H9 (cell line): Measurements from ENCODE around the gene IGSF22. TPM values are rescaled to one million over a fixed set of nuclear protein-coding genes. Genes with fewer than 3 reads are reported as not detected.

Experiments
- DNase-seq: peaks from one replicate; pipeline ENCODE4 v3.0.0-alpha.2; 2017
- H2AFZ ChIP-seq: one replicate; pipeline ENCODE4 v1.6.1; 2013; ENCODE audit warnings: mild to moderate bottlenecking, low read length, control low read depth, moderate library complexity
- H2AK5ac ChIP-seq: 2 replicates; pipeline ENCODE4 v1.6.1; 2013; ENCODE audit warnings: low read length, control low read depth, mixed read lengths; ENCODE audit not compliant: insufficient read length
- H2BK120ac ChIP-seq: one replicate; pipeline ENCODE4 v1.6.1; 2013; ENCODE audit warnings: low read depth, mild to moderate bottlenecking, low read length, control low read depth, inconsistent platforms; ENCODE audit not compliant: poor library complexity, severe bottlenecking
- H2BK12ac ChIP-seq: 2 replicates; pipeline ENCODE4 v1.6.1; 2013; ENCODE audit warnings: low read length, control low read depth, mixed read lengths, low read depth; ENCODE audit not compliant: insufficient read length
- H2BK15ac ChIP-seq: 2 replicates; pipeline ENCODE4 v1.6.1; 2013; ENCODE audit warnings: low read depth, low read length, control low read depth
- H2BK20ac ChIP-seq: one replicate; pipeline ENCODE4 v1.6.1; 2013; ENCODE audit warnings: low read depth, mild to moderate bottlenecking, low read length, control low read depth, inconsistent platforms; ENCODE audit not compliant: poor library complexity, severe bottlenecking
- H2BK5ac ChIP-seq: 2 replicates; pipeline ENCODE4 v1.6.1; 2013; ENCODE audit warnings: low read length, control low read depth, mixed read lengths; ENCODE audit not compliant: insufficient read length
- H3K14ac ChIP-seq: 2 replicates; pipeline ENCODE4 v1.6.1; 2013; ENCODE audit warnings: low read length, control low read depth; ENCODE audit not compliant: insufficient read depth
- H3K18ac ChIP-seq: 2 replicates; pipeline ENCODE4 v1.6.1; 2013; ENCODE audit warnings: low read depth, mild to moderate bottlenecking, mixed read lengths, low read length, control low read depth; ENCODE audit not compliant: insufficient read length
- H3K23ac ChIP-seq: 2 replicates; pipeline ENCODE4 v1.6.1; 2013; ENCODE audit warnings: low read length, control low read depth, mixed read lengths, low read depth; ENCODE audit not compliant: insufficient read length
- H3K23me2 ChIP-seq: 2 replicates; pipeline ENCODE4 v1.6.1; 2013; ENCODE audit warnings: low read depth, mild to moderate bottlenecking, mixed read lengths, low read length, control low read depth; ENCODE audit not compliant: insufficient read length, poor library complexity, severe bottlenecking
- H3K27ac ChIP-seq: 2 replicates; pipeline ENCODE4 v1.5.1; 2013; ENCODE audit warnings: low read length, control low read depth, mixed read lengths, low read depth; ENCODE audit not compliant: insufficient read length
- H3K27me3 ChIP-seq: 2 replicates; pipeline ENCODE4 v1.6.1; 2013; ENCODE audit warnings: low read length, control low read depth, inconsistent platforms; ENCODE audit not compliant: insufficient read depth
- H3K4ac ChIP-seq: 2 replicates; pipeline ENCODE4 v1.6.1; 2013; ENCODE audit warnings: low read depth, mild to moderate bottlenecking, control low read depth, inconsistent platforms, low read length, moderate library complexity
- H3K4me1 ChIP-seq: 2 replicates; pipeline ENCODE4 v1.6.1; 2013; ENCODE audit warnings: low read length, control low read depth, inconsistent platforms; ENCODE audit not compliant: insufficient read depth
- H3K4me2 ChIP-seq: 2 replicates; pipeline ENCODE4 v1.6.1; 2013; ENCODE audit warnings: low read length, control low read depth, mixed read lengths; ENCODE audit not compliant: insufficient read length, insufficient read depth
- H3K56ac ChIP-seq: 2 replicates; pipeline ENCODE4 v1.6.1; 2013; ENCODE audit warnings: low read depth, mild to moderate bottlenecking, mixed read lengths, low read length, control low read depth; ENCODE audit not compliant: insufficient read length
- H3K79me1 ChIP-seq: 2 replicates; pipeline ENCODE4 v1.6.1; 2013; ENCODE audit warnings: low read depth, mild to moderate bottlenecking, moderate library complexity, low read length, control low read depth, inconsistent platforms; ENCODE audit not compliant: insufficient read depth, poor library complexity, severe bottlenecking
- H3K79me2 ChIP-seq: 2 replicates; pipeline ENCODE4 v1.6.1; 2013; ENCODE audit warnings: low read length, control low read depth, inconsistent platforms; ENCODE audit not compliant: insufficient read depth
- H3K9ac ChIP-seq: 2 replicates; pipeline ENCODE4 v1.6.1; 2013; ENCODE audit warnings: low read length, control low read depth, mixed read lengths; ENCODE audit not compliant: insufficient read length; ENCODE audit errors: extremely low read depth
- H3K9me3 ChIP-seq: one replicate; pipeline ENCODE4 v1.6.1; 2013; ENCODE audit warnings: low read depth, low read length, inconsistent platforms; ENCODE audit not compliant: control insufficient read depth
- H3T11ph ChIP-seq: one replicate; pipeline ENCODE4 v1.6.1; 2013; ENCODE audit warnings: mild to moderate bottlenecking, low read length, control low read depth, inconsistent platforms
- H4K20me1 ChIP-seq: one replicate; pipeline ENCODE4 v1.6.1; 2013; ENCODE audit not compliant: control insufficient read depth, insufficient read length, insufficient read depth
- H4K5ac ChIP-seq: 2 replicates; pipeline ENCODE4 v1.6.1; 2013; ENCODE audit warnings: low read depth, mild to moderate bottlenecking, mixed read lengths, low read length, control low read depth; ENCODE audit not compliant: insufficient read length
- H4K8ac ChIP-seq: replicated peaks from 2 replicates; pipeline ENCODE4 v1.6.1; 2013; ENCODE audit warnings: low read length, control low read depth, mixed read lengths, low read depth; ENCODE audit not compliant: insufficient read length
- H4K91ac ChIP-seq: 2 replicates; pipeline ENCODE4 v1.6.1; 2013; ENCODE audit warnings: low read depth, mild to moderate bottlenecking, moderate library complexity, mixed read lengths, low read length, control low read depth; ENCODE audit not compliant: insufficient read length
- H3K27ac Mint-ChIP-seq, 3 experiments: 2 replicates in 2 of 3; 3 replicates in 1 of 3; pipeline ENCODE4 v1.8.0; 2020 to 2021; ENCODE audit warnings: mixed read lengths in 3 of 3, mild to moderate bottlenecking in 1 of 3, moderate library complexity in 1 of 3
- H3K27me3 Mint-ChIP-seq: 2 replicates; pipeline ENCODE4 v1.8.0; 2021; ENCODE audit warnings: low read depth, mild to moderate bottlenecking, moderate library complexity, mixed read lengths
- H3K36me3 Mint-ChIP-seq, 3 experiments: 2 replicates in 2 of 3; 3 replicates in 1 of 3; pipeline ENCODE4 v1.8.0; 2020 to 2021; ENCODE audit warnings: low read depth in 3 of 3, mixed read lengths in 3 of 3; ENCODE audit not compliant: insufficient read depth in 1 of 3
- H3K4me1 Mint-ChIP-seq, 2 experiments: 2 replicates each; pipeline ENCODE4 v1.8.0; 2020; ENCODE audit warnings: mixed read lengths in 2 of 2
- H3K4me3 Mint-ChIP-seq, 2 experiments: 2 replicates in 1 of 2; 3 replicates in 1 of 2; pipeline ENCODE4 v1.8.0; 2020 to 2021; ENCODE audit warnings: mild to moderate bottlenecking in 2 of 2, mixed read lengths in 2 of 2, moderate library complexity in 1 of 2
- H3K9me3 Mint-ChIP-seq, 2 experiments: 2 replicates in 1 of 2; 3 replicates in 1 of 2; pipeline ENCODE4 v1.8.0; 2020; ENCODE audit warnings: mild to moderate bottlenecking in 2 of 2, mixed read lengths in 2 of 2, moderate library complexity in 1 of 2
- CTCF ChIP-seq: fragments of 200-600 bp; sonication (generic); conservative IDR thresholded peaks from 3 replicates; pipeline ENCODE4 v1.8.0; 2021; ENCODE audit warnings: antibody characterized with exemption, mild to moderate bottlenecking
- WGBS: extraction: QIAGEN DNeasy Blood & Tissue Kit; methylation state at CpG from one replicate; pipeline ENCODE4 v1.1.7; 2013; ENCODE audit warnings: missing lambda C conversion rate, low lambda C conversion rate, mixed read lengths; ENCODE audit not compliant: insufficient read length; ENCODE audit errors: extremely low coverage; 5-methylcytosine and 5-hydroxymethylcytosine counted together
- total RNA-seq: library from RNA; stranded (reverse); gene quantifications from 2 replicates; pipeline ENCODE4 v1.2.1, GENCODE V29; 2021

IGSF22 gene
- total RNA-seq, 1 experiment from 2014 or later: 0.35 TPM

- no peaks in the 10 kb centered on the region for H3K9me3 ChIP-seq
- no peak overlapping the region for H3K27ac ChIP-seq
- H2AK5ac ChIP-seq: no peak overlapping the region
- H3K27me3 ChIP-seq: no peaks in the 10 kb centered on the region
- Mint-ChIP-seq H3K27ac (no peak overlapping the region), H3K9me3 (no peaks in the 10 kb centered on the region; a peak in 1 of 5 replicates), H3K4me1 (peaks cover 4 to 5% of the 10 kb centered on the region in 2 experiments), H3K36me3 (no peaks in the 10 kb centered on the region; a peak in 1 of 7 replicates), H3K4me3 (no peak overlapping the region), H3K27me3 (peaks cover 5% of the 10 kb centered on the region)
- H4K8ac ChIP-seq: no peak overlapping the region
- H2BK12ac ChIP-seq: no peak overlapping the region
- H3K18ac ChIP-seq: no peak overlapping the region
- H3K4me1 ChIP-seq: no peaks in the 10 kb centered on the region
- H4K91ac ChIP-seq: no peak overlapping the region
- DNase-seq: no peak
- H2AFZ ChIP-seq: no peak overlapping the region
- H4K20me1 ChIP-seq: no peaks in the 10 kb centered on the region
- H4K5ac ChIP-seq: no peak overlapping the region
- no peaks in the 10 kb centered on the region for H3K79me2 ChIP-seq
- no peak overlapping the region for H3K9ac ChIP-seq
- WGBS: no CpG with 5 or more reads among the region's 4 CpGs
- no peak overlapping the region for H3K4me2 ChIP-seq
- H2BK20ac ChIP-seq: no peak overlapping the region
- H3K23ac ChIP-seq: no peak overlapping the region
- H3K14ac ChIP-seq: no peak overlapping the region
- H2BK5ac ChIP-seq: no peak overlapping the region
- H3K4ac ChIP-seq: no peak overlapping the region
- no peaks in the 10 kb centered on the region for H3K79me1 ChIP-seq
- no peak overlapping the region for H2BK15ac ChIP-seq
- no peak for TF ChIP-seq CTCF
- H3T11ph ChIP-seq: no peak overlapping the region
- no peak overlapping the region for H3K56ac ChIP-seq
- H2BK120ac ChIP-seq: no peak overlapping the region
- no peaks in the 10 kb centered on the region for H3K23me2 ChIP-seq
Observed at GRCh38 chr11:18739685-18740084, 13.7 kb upstream of the IGSF22 start.
